Body of pancreas (tissue), 4 donors: ENCODE data around the gene TRAK1. TPM values are rescaled to one million over a fixed set of nuclear protein-coding genes. Genes with fewer than 3 reads are reported as not detected.

Experiments
- ATAC-seq: fragments of 150-250 bp; one replicate; pipeline ENCODE4 v1.9.1; 2016
- DNase-seq, 4 donors: peaks; one replicate each; pipeline ENCODE4 v3.0.0-alpha.2; 2019
- H3K27ac ChIP-seq, 4 donors: fragments of 200-600 bp; sonication (generic); 1 replicate in 3 of 4; 2 replicates in 1 of 4; pipeline versions ENCODE4 v1.5.1 to v1.6.1; 2016 to 2019; ENCODE audit warnings: mild to moderate bottlenecking in 1 of 4, mixed read lengths in 1 of 4, moderate library complexity in 1 of 4
- H3K27me3 ChIP-seq, 2 donors: fragments of 200-600 bp; sonication (generic); one replicate each; pipeline ENCODE4 v1.6.0; 2016; ENCODE audit warnings: mild to moderate bottlenecking in 1 of 2
- H3K36me3 ChIP-seq, 2 donors: fragments of 200-600 bp; sonication (generic); replicated peaks in 1 of 2; 2 replicates each; pipeline ENCODE4 v1.5.1; 2016; ENCODE audit warnings: low read depth in 2 of 2; ENCODE audit not compliant: insufficient read depth in 1 of 2
- H3K4me1 ChIP-seq: fragments of 200-600 bp; sonication (generic); one replicate; pipeline ENCODE4 v1.6.0; 2016
- H3K4me3 ChIP-seq, 2 donors: fragments of 200-600 bp; sonication (generic); 1 replicate in 1 of 2; 2 replicates in 1 of 2; pipeline ENCODE4 v1.5.1; 2016 to 2019
- H3K9me3 ChIP-seq, 3 donors: fragments of 200-600 bp; sonication (generic); 1 replicate in 2 of 3; 2 replicates in 1 of 3; pipeline ENCODE4 v1.5.1; 2016
- CTCF ChIP-seq, 7 experiments: fragments of 450-650 bp in 4 of 7; fragments of 200-600 bp in 3 of 7; sonication (generic) in 3 of 7; IDR thresholded peaks; one replicate each; pipeline ENCODE4 v1.5.1; 2016 to 2019; ENCODE audit warnings: antibody characterized with exemption in 7 of 7
- POLR2A ChIP-seq, 3 donors: fragments of 450-650 bp; IDR thresholded peaks; one replicate each; pipeline ENCODE4 v1.6.1; 2016; ENCODE audit warnings: antibody characterized with exemption in 3 of 3, mild to moderate bottlenecking in 2 of 3
- WGBS, 2 donors: methylation state at CpG; one replicate each; pipeline ENCODE4 v1.1.5; 2017; 5-methylcytosine and 5-hydroxymethylcytosine counted together
- intact Hi-C: fragments of 100-400 bp; cut with DNase I; formaldehyde crosslinking; loops from one replicate; pipeline ENCODE4 v1.15.1; 2023
- total RNA-seq, 2 donors: library from RNA; depleted of rRNA; stranded (reverse); fragments of >200 nt; gene quantifications; one replicate each; pipeline ENCODE4 v1.1.0, GENCODE V29; 2016

Gene TRAK1
- total RNA-seq, 2 donors from 2014 or later: 17.1 to 24.1 TPM

- Histone ChIP-seq H3K27ac (no peak overlapping the region), H3K36me3 (no peaks in the 10 kb centered on the region), H3K27me3 (no peaks in the 10 kb centered on the region), H3K9me3 (no peaks in the 10 kb centered on the region), H3K4me1 (no peaks in the 10 kb centered on the region), H3K4me3 (no peak overlapping the region)
- no peak for ATAC-seq
- TF ChIP-seq POLR2A (IDR thresholded peaks at IDR 0.05) (no peak), CTCF (IDR thresholded peaks at IDR 0.05) (no peak)
- no peak for DNase-seq
- intact Hi-C loops: no loop called here
- 74 to 79% methylated on average over 4 of the region's 4 CpGs for WGBS, 2 donors
Measured at GRCh38 chr3:42094128-42094527, 3.0 kb downstream of the TRAK1 start.

- intact Hi-C loops: loop anchor here (5.0 kb wide), 1 partner anchor 198 kb away; no protein-coding TSS in a partner anchor
- H3K27ac ChIP-seq: no peak overlapping the region
- no peaks in the 10 kb centered on the region for H3K36me3 ChIP-seq
- H3K9me3 ChIP-seq: no peaks in the 10 kb centered on the region
- no peak overlapping the region for H3K4me3 ChIP-seq
- ATAC-seq (no peak), DNase-seq (peak in 2 of 4 donors; percentile 11 to 21)
- no peaks in the 10 kb centered on the region for H3K27me3 ChIP-seq
- H3K4me1 ChIP-seq: no peaks in the 10 kb centered on the region
- TF ChIP-seq CTCF (IDR thresholded peaks at IDR 0.05) (no peak), POLR2A (IDR thresholded peaks at IDR 0.05) (no peak)
- WGBS, 2 donors: 74 to 86% methylated on average over 4 of the region's 4 CpGs
Measured at GRCh38 chr3:42094691-42095391, 3.7 kb downstream of the TRAK1 start.

GRCh38 chr3:42095540-42095939 is 4.4 kb downstream of the TRAK1 start:
- 84 to 93% methylated on average over 2 of the region's 2 CpGs for WGBS, 2 donors
- no peaks in the 10 kb centered on the region for H3K4me1 ChIP-seq
- intact Hi-C loops: loop anchor here (5.0 kb wide), 1 partner anchor 198 kb away; no protein-coding TSS in a partner anchor

GRCh38 chr3:42096796-42097565 is 5.8 kb downstream of the TRAK1 start:
- DNase-seq (peak in 1 of 4 donors; percentile 2), ATAC-seq (no peak)
- Histone ChIP-seq H3K9me3 (no peaks in the 10 kb centered on the region), H3K27me3 (no peaks in the 10 kb centered on the region), H3K4me3 (no peak overlapping the region), H3K4me1 (peaks cover under 1% of the 10 kb centered on the region), H3K36me3 (no peaks in the 10 kb centered on the region), H3K27ac (no peak overlapping the region)
- no peak for TF ChIP-seq CTCF (IDR thresholded peaks at IDR 0.05)
- intact Hi-C loops: loop anchor here (5.0 kb wide), 1 partner anchor 200 kb away; no protein-coding TSS in a partner anchor
- WGBS, 2 donors: 46 to 49% methylated on average over 8 of the region's 8 CpGs

More at GRCh38 chr3:42095540-42095939, 4.4 kb downstream of the TRAK1 start:
- no peaks in the 10 kb centered on the region for H3K27me3 ChIP-seq
- DNase-seq (no peak), ATAC-seq (no peak)
- no peak overlapping the region for H3K4me3 ChIP-seq
- TF ChIP-seq POLR2A (IDR thresholded peaks at IDR 0.05): no peak
- TF ChIP-seq CTCF (IDR thresholded peaks at IDR 0.05): no peak
- H3K36me3 ChIP-seq: no peaks in the 10 kb centered on the region
- no peak overlapping the region for H3K27ac ChIP-seq
- no peaks in the 10 kb centered on the region for H3K9me3 ChIP-seq
